T-cell (primary cell): ENCODE results near the gene ULK1. TPM values are rescaled to one million over a fixed set of nuclear protein-coding genes. Genes with fewer than 3 reads are reported as not detected.

Source experiments
- ATAC-seq, 4 experiments: fragments of 200-7000 bp in 3 of 4; fragments of 150-1000 bp in 1 of 4; cut with Tn5 transposase; replicated peaks in 1 of 4; 1 replicate in 3 of 4; 2 replicates in 1 of 4; pipeline ENCODE4 v1.10.0; 2021; ENCODE audit warnings: moderate library complexity in 3 of 4, mild to moderate bottlenecking in 2 of 4, moderate number of reproducible peaks in 1 of 4
- CTCF ChIA-PET, 2 donors: fragments of 300-600 bp; sonication (Branson Sonifier 250); formaldehyde crosslinking; loops; one replicate each; lab custom pipeline; 2022; ENCODE audit warnings: antibody characterized with exemption in 2 of 2; lab: Charles Lee
- POLR2A ChIA-PET, 2 donors: fragments of 300-600 bp; sonication (Branson Sonifier 250); formaldehyde crosslinking; loops; one replicate each; lab custom pipeline; 2022; ENCODE audit warnings: antibody characterized with exemption in 2 of 2; lab: Charles Lee
- DNase-seq, 35 experiments: peaks; one replicate each; pipeline versions ENCODE4 v3.0.0 to v3.0.0-alpha.2; 2013 to 2023
- H3K27ac ChIP-seq: one replicate; pipeline ENCODE4 v1.5.1; 2013; ENCODE audit warnings: low read length
- H3K27me3 ChIP-seq, 2 experiments: replicated peaks in 1 of 2; 1 replicate in 1 of 2; 2 replicates in 1 of 2; pipeline versions ENCODE4 v1.6.1 to v1.7.0; 2013; ENCODE audit warnings: low read length in 1 of 2, mixed read lengths in 1 of 2; ENCODE audit not compliant: control insufficient read depth in 2 of 2, insufficient read depth in 2 of 2; ENCODE audit errors: extremely low read depth in 1 of 2
- H3K36me3 ChIP-seq, 2 donors: 1 replicate in 1 of 2; 2 replicates in 1 of 2; pipeline versions ENCODE4 v1.6.1 to v1.7.0; 2013; ENCODE audit warnings: low read length in 1 of 2; ENCODE audit not compliant: control insufficient read depth in 2 of 2, insufficient read depth in 1 of 2; ENCODE audit errors: extremely low read depth in 1 of 2
- H3K4me1 ChIP-seq, 2 experiments: 1 replicate in 1 of 2; 2 replicates in 1 of 2; pipeline versions ENCODE4 v1.6.1 to v1.7.0; 2013; ENCODE audit warnings: low read length in 2 of 2, mixed read lengths in 1 of 2; ENCODE audit not compliant: insufficient read depth in 2 of 2, control insufficient read depth in 1 of 2; ENCODE audit errors: extremely low read depth in 1 of 2
- H3K4me3 ChIP-seq, 2 donors: 1 replicate in 1 of 2; 2 replicates in 1 of 2; pipeline versions ENCODE4 v1.5.1 to v1.7.0; 2013; ENCODE audit warnings: mild to moderate bottlenecking in 2 of 2, low read length in 1 of 2, moderate library complexity in 1 of 2; ENCODE audit not compliant: control insufficient read depth in 1 of 2; ENCODE audit errors: extremely low read depth in 1 of 2
- H3K9me3 ChIP-seq: 2 replicates; pipeline ENCODE4 v1.7.0; 2013
- H3K27ac Mint-ChIP-seq, 2 donors: one replicate each; pipeline ENCODE4 v1.8.0; 2020 to 2021; ENCODE audit warnings: mild to moderate bottlenecking in 2 of 2, mixed read lengths in 2 of 2
- H3K27me3 Mint-ChIP-seq, 2 donors: one replicate each; pipeline ENCODE4 v1.8.0; 2021 to 2022; ENCODE audit warnings: mixed read lengths in 2 of 2
- H3K36me3 Mint-ChIP-seq: one replicate; pipeline ENCODE4 v1.8.0; 2021; ENCODE audit warnings: mixed read lengths
- H3K4me1 Mint-ChIP-seq, 3 donors: one replicate each; pipeline ENCODE4 v1.8.0; 2020 to 2022; ENCODE audit warnings: mixed read lengths in 3 of 3, mild to moderate bottlenecking in 1 of 3
- H3K4me3 Mint-ChIP-seq, 3 donors: one replicate each; pipeline ENCODE4 v1.8.0; 2020 to 2022; ENCODE audit warnings: mild to moderate bottlenecking in 3 of 3, mixed read lengths in 3 of 3, moderate library complexity in 3 of 3
- H3K9me3 Mint-ChIP-seq, 3 donors: one replicate each; pipeline ENCODE4 v1.8.0; 2020 to 2022; ENCODE audit warnings: mixed read lengths in 3 of 3
- WGBS: methylation state at CpG from one replicate; pipeline ENCODE4 v1.1.5; 2013; ENCODE audit warnings: missing lambda C conversion rate; ENCODE audit not compliant: insufficient coverage; 5-methylcytosine and 5-hydroxymethylcytosine counted together
- total RNA-seq, 35 experiments: library from RNA in 6 of 35; stranded (reverse) in 6 of 35; fragments of 120-200 nt in 1 of 35; gene quantifications; one replicate each; pipeline versions ENCODE4 v1.2.1 to v1.2.4 and lab custom pipeline; 2013 to 2026

Gene ULK1
- total RNA-seq, 5 donors from 2014 or later (not counting 1 experiment from before 2014, with no cell fraction given) = 53.3 to 89.6 (median 57.8) TPM

GRCh38 chr12:131901431-131902331, 7.3 kb downstream of the ULK1 start:
- DNase-seq (no peak), ATAC-seq (no peak)
- Histone ChIP-seq H3K4me1 (peaks cover 8 to 43% of the 10 kb centered on the region in 2 experiments), H3K36me3 (peaks cover 4% of the 10 kb centered on the region in 2 donors), H3K27me3 (no peaks in the 10 kb centered on the region), H3K9me3 (no peaks in the 10 kb centered on the region), H3K27ac (no peak overlapping the region), H3K4me3 (no peak overlapping the region)
- no peak overlapping the region for H3K4me3 Mint-ChIP-seq
- H3K27ac Mint-ChIP-seq = no peak overlapping the region
- no peaks in the 10 kb centered on the region for H3K9me3 Mint-ChIP-seq
- H3K36me3 Mint-ChIP-seq = no peaks in the 10 kb centered on the region
- 90% methylated on average over 11 of the region's 30 CpGs for WGBS
- CTCF ChIA-PET = no interaction called here
- peaks cover 28 to 43% (median 41%) of the 10 kb centered on the region in 3 donors for H3K4me1 Mint-ChIP-seq
- POLR2A ChIA-PET = no interaction called here
- H3K27me3 Mint-ChIP-seq = no peaks in the 10 kb centered on the region

- Mint-ChIP-seq H3K9me3 (no peaks in the 10 kb centered on the region), H3K27me3 (no peaks in the 10 kb centered on the region), H3K27ac (no peak overlapping the region), H3K4me1 (peaks cover 19 to 35% (median 34%) of the 10 kb centered on the region in 3 donors), H3K36me3 (no peaks in the 10 kb centered on the region), H3K4me3 (no peak overlapping the region)
- ChIA-PET CTCF (no interaction called here), POLR2A (no interaction called here)
- no peaks in the 10 kb centered on the region for H3K9me3 ChIP-seq
- WGBS = 94% methylated on average over 20 of the region's 25 CpGs
- no peak overlapping the region for H3K27ac ChIP-seq
- H3K27me3 ChIP-seq = no peaks in the 10 kb centered on the region
- DNase-seq = no peak
- peaks cover 5 to 35% of the 10 kb centered on the region in 2 experiments for H3K4me1 ChIP-seq
- peaks cover 6 to 7% of the 10 kb centered on the region in 2 donors for H3K36me3 ChIP-seq
- no peak for ATAC-seq
- H3K4me3 ChIP-seq = no peak overlapping the region
Observed at GRCh38 chr12:131902332-131903241, 8.2 kb downstream of the ULK1 start.

- ATAC-seq = no peak
- ChIA-PET POLR2A (no interaction called here), CTCF (no interaction called here)
- Histone ChIP-seq H3K9me3 (no peaks in the 10 kb centered on the region), H3K4me1 (peaks cover 5 to 35% of the 10 kb centered on the region in 2 experiments), H3K27me3 (no peaks in the 10 kb centered on the region), H3K36me3 (peaks cover 8 to 11% of the 10 kb centered on the region in 2 donors), H3K4me3 (no peak overlapping the region), H3K27ac (no peak overlapping the region)
- H3K27ac Mint-ChIP-seq = no peak overlapping the region
- WGBS = 96% methylated on average over 8 of the region's 13 CpGs
- H3K27me3 Mint-ChIP-seq = no peaks in the 10 kb centered on the region
- DNase-seq = no peak
- H3K4me1 Mint-ChIP-seq = peaks cover 15 to 28% (median 28%) of the 10 kb centered on the region in 3 donors
- H3K36me3 Mint-ChIP-seq = no peaks in the 10 kb centered on the region
- H3K9me3 Mint-ChIP-seq = no peaks in the 10 kb centered on the region
- no peak overlapping the region for H3K4me3 Mint-ChIP-seq
Observed at GRCh38 chr12:131903270-131904255, 9.1 kb downstream of the ULK1 start.

DNA sequence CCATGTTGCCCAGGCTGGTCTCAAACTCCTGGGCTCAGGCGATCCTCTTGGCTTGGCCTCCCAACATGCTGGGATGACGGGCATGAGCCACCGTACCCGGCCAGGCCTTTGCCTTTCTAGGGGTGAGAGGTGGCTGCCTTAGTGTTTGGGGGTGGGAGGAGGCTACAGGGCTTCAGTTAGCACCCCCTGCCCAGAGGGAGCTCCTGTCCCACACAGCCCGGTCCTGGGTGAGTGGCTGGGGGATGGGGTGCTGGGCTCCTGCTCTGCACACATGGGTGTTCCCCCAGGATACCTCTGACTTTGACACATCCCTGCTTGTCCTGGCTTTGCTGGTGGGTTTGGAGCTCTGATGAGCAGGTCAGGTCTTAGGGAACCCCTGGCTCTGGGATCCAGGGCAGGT, 9.9 kb downstream of the ULK1 start:
- H3K4me1 ChIP-seq = peaks cover 5 to 35% of the 10 kb centered on the region in 2 experiments
- H3K27ac Mint-ChIP-seq = no peak overlapping the region
- ChIA-PET CTCF (no interaction called here), POLR2A (no interaction called here)
- H3K36me3 Mint-ChIP-seq = peaks cover 3% of the 10 kb centered on the region
- ATAC-seq (no peak), DNase-seq (no peak)
- no peak overlapping the region for H3K27ac ChIP-seq
- H3K27me3 Mint-ChIP-seq = no peaks in the 10 kb centered on the region
- peaks cover 8 to 11% of the 10 kb centered on the region in 2 donors for H3K36me3 ChIP-seq
- WGBS = 100% methylated on average over 3 of the region's 5 CpGs
- no peaks in the 10 kb centered on the region for H3K9me3 ChIP-seq
- H3K9me3 Mint-ChIP-seq = no peaks in the 10 kb centered on the region
- no peak overlapping the region for H3K4me3 ChIP-seq
- no peaks in the 10 kb centered on the region for H3K27me3 ChIP-seq
- H3K4me1 Mint-ChIP-seq = peaks cover 15 to 28% (median 28%) of the 10 kb centered on the region in 3 donors
- H3K4me3 Mint-ChIP-seq = no peak overlapping the region

DNA sequence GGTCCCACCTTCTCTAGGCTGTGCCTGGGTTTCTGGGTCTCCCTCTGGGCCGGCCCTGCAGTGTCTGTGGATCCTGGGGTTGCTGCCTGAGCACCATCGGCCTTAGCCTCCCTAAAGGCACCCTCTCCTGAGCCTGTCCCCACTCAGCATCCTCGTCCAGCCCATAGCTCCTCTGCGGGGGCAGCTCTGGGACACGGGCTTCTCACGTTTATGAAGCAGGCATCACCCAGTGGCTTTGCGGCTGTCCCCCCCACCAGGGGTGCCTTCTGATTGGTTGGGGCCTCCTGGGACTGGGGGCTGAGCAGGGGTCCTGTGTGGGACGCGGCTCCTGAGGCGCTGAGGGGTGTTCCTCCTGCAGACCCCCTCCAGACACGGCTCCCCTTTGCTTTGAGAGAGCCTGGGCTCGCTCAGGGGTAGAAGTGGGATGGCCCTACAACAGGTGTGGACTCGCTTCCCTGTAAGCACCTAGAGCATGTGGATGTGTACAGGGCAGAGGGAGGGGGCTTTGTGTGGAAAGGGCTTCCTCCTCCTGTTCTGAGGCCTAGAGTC, 10.7 kb downstream of the ULK1 start:
- H3K4me1 ChIP-seq = peaks cover 5 to 35% of the 10 kb centered on the region in 2 experiments
- ATAC-seq (no peak), DNase-seq (no peak)
- no peaks in the 10 kb centered on the region for H3K9me3 ChIP-seq
- Mint-ChIP-seq H3K9me3 (no peaks in the 10 kb centered on the region), H3K4me3 (no peak overlapping the region), H3K27me3 (no peaks in the 10 kb centered on the region), H3K27ac (no peak overlapping the region), H3K36me3 (peaks cover 3% of the 10 kb centered on the region), H3K4me1 (peaks cover 12 to 26% (median 26%) of the 10 kb centered on the region in 3 donors)
- WGBS = 88% methylated on average over 6 of the region's 13 CpGs
- no peak overlapping the region for H3K4me3 ChIP-seq
- ChIA-PET CTCF (no interaction called here), POLR2A (no interaction called here)
- H3K27ac ChIP-seq = no peak overlapping the region
- H3K27me3 ChIP-seq = no peaks in the 10 kb centered on the region
- peaks cover 15 to 18% of the 10 kb centered on the region in 2 donors for H3K36me3 ChIP-seq
